WERI-Rb-1 (cell line): ENCODE measurements around the gene TSC22D1.
A peak's percentile ranks its signal among the peaks of the same experiment; 100 is the strongest.

Experiments
- DNase-seq: peaks from one replicate; pipeline ENCODE4 v3.0.0-alpha.2; 2020
- H3K27ac ChIP-seq: fragments of 250-450 bp; sonication (Bioruptor Pico); 2 replicates; pipeline ENCODE4 v1.5.1; 2020; ENCODE audit warnings: mild to moderate bottlenecking, moderate library complexity
- H3K27me3 ChIP-seq: fragments of 250-450 bp; sonication (Bioruptor Pico); 2 replicates; pipeline ENCODE4 v1.5.1; 2021; ENCODE audit warnings: mild to moderate bottlenecking, low read depth, moderate library complexity; ENCODE audit not compliant: insufficient read depth, severe bottlenecking
- H3K36me3 ChIP-seq: fragments of 250-450 bp; sonication (Bioruptor Pico); 2 replicates; pipeline ENCODE4 v1.5.1; 2020; ENCODE audit warnings: mild to moderate bottlenecking, moderate library complexity
- H3K4me3 ChIP-seq: 2 replicates; pipeline ENCODE4 v1.5.1; 2011; ENCODE audit warnings: low read depth, mild to moderate bottlenecking, control low read depth, low read length
- H3K9me3 ChIP-seq: fragments of 250-450 bp; sonication (Bioruptor Pico); 2 replicates; pipeline ENCODE4 v1.5.1; 2021; ENCODE audit warnings: mild to moderate bottlenecking, moderate library complexity; ENCODE audit not compliant: severe bottlenecking
- CTCF ChIP-seq: IDR thresholded peaks from 2 replicates; pipeline ENCODE4 v1.5.1; 2011; ENCODE audit warnings: low read depth, mild to moderate bottlenecking, control low read depth, inconsistent platforms, low read length

Gene TSC22D1

DNA sequence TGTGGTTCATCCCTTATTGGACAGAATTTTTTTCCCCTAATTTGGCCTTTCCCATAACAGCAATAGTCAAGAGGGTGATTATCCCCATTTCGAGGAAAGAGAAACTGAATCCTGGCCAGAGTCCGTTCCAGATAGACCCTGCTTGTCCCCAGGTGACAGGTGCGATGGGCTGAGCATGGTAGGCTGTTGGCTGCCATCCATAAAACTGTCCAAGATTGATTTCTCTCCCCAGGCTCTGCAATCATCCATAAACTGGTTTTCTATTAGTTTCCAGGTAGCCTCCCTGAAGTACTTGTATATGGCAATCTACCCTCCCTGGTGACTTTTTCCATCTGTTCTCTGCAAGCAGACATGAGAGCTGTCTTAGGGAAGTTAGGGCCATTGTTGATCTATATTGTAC, 177.1 kb downstream of the TSC22D1 start:
- H3K36me3 ChIP-seq: no peaks in the 10 kb centered on the region
- H3K27ac ChIP-seq: no peak overlapping the region
- no peaks in the 10 kb centered on the region for H3K27me3 ChIP-seq
- H3K9me3 ChIP-seq: no peaks in the 10 kb centered on the region
- DNase-seq: no peak
- no peak overlapping the region for H3K4me3 ChIP-seq
- TF ChIP-seq CTCF: no peak

DNA sequence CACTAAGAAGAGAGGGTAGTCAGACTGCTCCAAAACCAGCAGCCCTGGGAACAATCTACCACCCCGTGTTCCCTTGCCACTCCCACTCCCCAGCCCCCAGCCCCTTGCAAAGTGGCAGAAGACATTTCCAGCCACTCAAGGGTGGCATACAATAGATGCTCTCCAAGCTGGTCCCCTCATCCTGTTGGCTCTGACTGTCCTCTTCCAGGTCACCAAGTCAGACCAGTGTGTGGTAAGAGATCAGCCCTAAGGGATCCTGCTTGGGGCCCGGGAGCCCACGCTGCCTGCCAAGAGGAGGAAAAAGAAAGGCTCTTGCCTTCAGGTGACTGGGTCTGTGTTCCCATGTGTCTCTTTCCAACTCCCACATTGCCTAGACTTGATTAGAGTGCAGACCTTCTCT, 177.5 kb downstream of the TSC22D1 start:
- Histone ChIP-seq H3K4me3 (no peak overlapping the region), H3K9me3 (no peaks in the 10 kb centered on the region), H3K36me3 (no peaks in the 10 kb centered on the region), H3K27me3 (no peaks in the 10 kb centered on the region), H3K27ac (no peak overlapping the region)
- no peak for TF ChIP-seq CTCF
- DNase-seq: no peak

DNA sequence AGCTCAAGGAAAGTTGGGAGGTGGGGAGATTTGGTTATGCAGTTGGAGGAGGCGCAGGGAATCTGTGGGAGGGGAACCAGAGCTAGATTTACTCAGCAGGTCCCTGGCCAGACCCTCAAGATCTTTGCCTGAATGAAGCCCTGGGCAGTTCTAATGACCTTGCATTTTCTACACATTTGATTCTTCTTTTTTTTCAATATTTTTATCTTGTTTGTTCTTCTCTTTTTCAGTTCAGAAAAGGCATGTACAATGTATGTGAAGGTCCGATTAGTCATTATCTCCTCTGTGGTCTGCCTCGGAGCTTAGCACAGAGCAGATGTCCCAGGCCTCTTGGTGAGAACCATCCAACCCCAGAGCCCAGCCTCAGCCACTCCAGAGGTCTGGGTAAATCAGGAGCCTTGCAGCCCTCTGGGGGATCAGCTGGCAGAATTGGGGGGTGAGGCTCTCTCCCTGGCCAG, 178.3 kb downstream of the TSC22D1 start:
- Histone ChIP-seq H3K4me3 (peak overlapping the region; percentile 28), H3K9me3 (no peaks in the 10 kb centered on the region), H3K36me3 (no peaks in the 10 kb centered on the region), H3K27ac (peak overlapping the region; percentile 68), H3K27me3 (no peaks in the 10 kb centered on the region)
- no peak for TF ChIP-seq CTCF
- peak; percentile 56 for DNase-seq

DNA sequence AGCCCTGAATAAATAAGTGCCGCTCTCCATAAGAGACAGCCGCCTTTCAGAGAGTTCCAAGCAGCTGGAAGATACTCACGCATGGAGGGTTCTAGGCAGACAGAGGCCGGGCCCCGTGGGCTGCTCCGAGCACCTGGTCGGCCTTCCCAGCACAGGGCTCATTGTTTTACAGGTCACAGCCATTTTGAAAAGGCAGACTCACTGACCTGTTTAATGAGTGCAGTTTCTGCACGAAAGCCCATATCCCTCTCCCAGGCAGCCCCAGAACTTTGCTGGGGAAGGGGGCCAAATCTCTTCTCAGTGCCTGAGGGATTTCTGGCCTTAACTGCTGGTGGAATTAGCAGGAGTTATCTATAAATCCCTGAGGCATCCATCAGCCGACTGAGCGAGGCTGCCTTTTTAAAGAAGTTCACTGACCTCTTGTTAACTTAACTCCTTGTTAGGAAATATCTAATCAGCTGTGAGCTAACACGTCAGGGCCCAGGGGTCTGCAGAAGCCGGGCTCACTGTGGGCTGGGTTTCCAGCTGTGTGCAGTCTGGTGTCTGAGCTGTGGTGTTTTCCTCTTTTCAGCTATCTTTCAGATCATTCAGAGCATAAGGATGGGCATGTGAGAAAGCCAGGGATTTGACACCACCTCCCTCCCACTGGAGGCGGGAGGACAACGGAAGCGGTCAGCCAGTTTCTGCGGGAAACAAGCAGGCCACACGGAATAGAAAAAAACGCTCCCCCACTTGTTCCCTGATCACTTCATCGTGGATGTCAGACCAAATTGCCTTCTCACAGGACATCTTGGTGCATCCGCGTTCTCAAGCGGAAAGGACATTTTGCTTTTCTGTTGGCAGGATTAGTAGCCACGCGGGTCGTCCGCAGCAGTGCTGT, 179.2 kb downstream of the TSC22D1 start:
- peak; percentile 63 for DNase-seq

GRCh38 chr13:44395976-44396694, 180.0 kb downstream of the TSC22D1 start:
- Histone ChIP-seq H3K27ac (peak overlapping the region; percentile 68), H3K27me3 (no peaks in the 10 kb centered on the region), H3K4me3 (no peak overlapping the region), H3K36me3 (no peaks in the 10 kb centered on the region), H3K9me3 (no peaks in the 10 kb centered on the region)
- DNase-seq: no peak
- no peak for TF ChIP-seq CTCF

More for the DNA sequence above, 179.2 kb downstream of the TSC22D1 start:
- no peaks in the 10 kb centered on the region for H3K36me3 ChIP-seq
- TF ChIP-seq CTCF: no peak
- no peaks in the 10 kb centered on the region for H3K27me3 ChIP-seq
- peak overlapping the region; percentile 28 for H3K4me3 ChIP-seq
- H3K9me3 ChIP-seq: no peaks in the 10 kb centered on the region
- H3K27ac ChIP-seq: peak overlapping the region; percentile 68
